A673 (cell line): Measurements from ENCODE around the gene VASH2.

ENCODE experiments used
- EZH2 ChIP-seq: fragments of 200-600 bp; sonication (generic); IDR thresholded peaks from 2 replicates; pipeline ENCODE4 v1.6.1; 2017; ENCODE audit warnings: borderline replicate concordance, low read depth, mild to moderate bottlenecking, mixed read lengths, antibody characterized with exemption, low read length; ENCODE audit not compliant: poor library complexity, severe bottlenecking
- TF ChIP-seq, protein P1 (sequence below): fragments of 300-800, 200-600 bp; sonication (generic); conservative IDR thresholded peaks from 2 replicates; pipeline ENCODE4 v1.5.1; 2017; ENCODE audit warnings: low read depth, mild to moderate bottlenecking, antibody characterized with exemption, low read length, moderate library complexity, mixed read lengths

GRCh38 chr1:213015099-213016050, 65.0 kb downstream of the VASH2 start, which contains the start of gene ANGEL2:
- TF ChIP-seq, protein P1, sequence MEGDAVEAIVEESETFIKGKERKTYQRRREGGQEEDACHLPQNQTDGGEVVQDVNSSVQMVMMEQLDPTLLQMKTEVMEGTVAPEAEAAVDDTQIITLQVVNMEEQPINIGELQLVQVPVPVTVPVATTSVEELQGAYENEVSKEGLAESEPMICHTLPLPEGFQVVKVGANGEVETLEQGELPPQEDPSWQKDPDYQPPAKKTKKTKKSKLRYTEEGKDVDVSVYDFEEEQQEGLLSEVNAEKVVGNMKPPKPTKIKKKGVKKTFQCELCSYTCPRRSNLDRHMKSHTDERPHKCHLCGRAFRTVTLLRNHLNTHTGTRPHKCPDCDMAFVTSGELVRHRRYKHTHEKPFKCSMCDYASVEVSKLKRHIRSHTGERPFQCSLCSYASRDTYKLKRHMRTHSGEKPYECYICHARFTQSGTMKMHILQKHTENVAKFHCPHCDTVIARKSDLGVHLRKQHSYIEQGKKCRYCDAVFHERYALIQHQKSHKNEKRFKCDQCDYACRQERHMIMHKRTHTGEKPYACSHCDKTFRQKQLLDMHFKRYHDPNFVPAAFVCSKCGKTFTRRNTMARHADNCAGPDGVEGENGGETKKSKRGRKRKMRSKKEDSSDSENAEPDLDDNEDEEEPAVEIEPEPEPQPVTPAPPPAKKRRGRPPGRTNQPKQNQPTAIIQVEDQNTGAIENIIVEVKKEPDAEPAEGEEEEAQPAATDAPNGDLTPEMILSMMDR: no peak
- no peak for TF ChIP-seq EZH2
